Activated naive CD4-positive, alpha-beta T cell treated with anti-CD3 and anti-CD28 coated beads, Interleukin-2, amount 10 ng/mL, durations not matched to agents 5 hours and 36 hours (primary cell): ENCODE results near the gene ZCCHC4. TPM values are rescaled to one million over a fixed set of nuclear protein-coding genes. Genes with fewer than 3 reads are reported as not detected.

Source experiments
- total RNA-seq, 2 experiments: library from RNA; stranded (reverse); gene quantifications; one replicate each; pipeline ENCODE4 v1.2.3, GENCODE V29; 2021

ZCCHC4 gene
- 10 to 100 TPM in 1 of 2 experiments, 1 to 10 TPM in 1; 10.0 to 10.5 TPM for total RNA-seq

GRCh38 chr4:25312496-25313200, at the start of gene ZCCHC4:
Gene ZCCHC4, plus strand, starts transcription at chr4:25312774. Its CDS starts 36 bp downstream, at chr4:25312810.

DNA sequence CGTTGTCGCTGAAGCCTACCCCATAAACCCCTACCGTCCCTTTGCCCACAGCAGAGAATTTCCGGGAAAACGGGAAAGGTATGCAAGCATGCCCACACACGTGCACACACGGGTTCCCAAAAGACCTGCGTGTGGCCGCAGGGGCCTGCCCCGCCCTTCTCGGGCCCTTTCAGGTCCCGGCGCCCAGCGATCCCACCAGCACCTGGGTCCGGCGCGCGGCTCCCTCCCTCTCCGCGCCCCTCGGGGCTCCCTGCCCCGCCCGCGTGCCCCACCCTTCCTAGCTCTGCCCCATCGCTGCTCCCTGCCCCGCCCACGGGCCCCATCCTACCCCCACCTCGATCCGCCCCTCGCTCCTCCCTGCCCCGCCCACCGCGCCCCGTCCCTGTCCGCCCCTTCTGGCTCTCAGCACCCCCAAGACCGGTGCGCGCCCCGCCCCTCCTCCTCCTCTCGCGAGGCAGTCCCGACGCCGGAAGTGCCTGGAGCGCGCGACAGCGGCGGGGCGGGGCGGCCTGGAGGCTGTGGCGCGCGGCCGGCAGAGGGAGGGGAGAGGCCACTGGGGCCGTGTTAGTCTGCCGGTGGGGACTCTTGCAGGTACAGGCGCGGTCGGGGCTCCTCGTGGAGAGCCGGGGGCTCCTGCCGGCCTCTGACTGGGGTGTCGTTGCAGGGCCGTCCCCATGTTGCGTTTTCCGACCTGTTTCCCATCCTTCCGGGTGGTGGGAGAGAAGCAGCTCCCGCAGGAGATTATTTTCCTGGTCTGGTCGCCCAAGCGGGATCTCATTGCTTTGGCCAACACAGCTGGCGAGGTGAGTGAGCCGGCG, 64.4 kb downstream of the ZCCHC4 start, which contains the start of gene ANAPC4:
TSS of gene ANAPC4 (plus strand) at position 510 of the 818 bp plus-strand sequence. CDS start at position 675, 165 bp downstream.

Other genes starting within 250 kb of the ZCCHC4 start
- 10 to 100 TPM; 14.8 to 16.1 TPM for gene SEPSECS, start 152.3 kb upstream of the ZCCHC4 start, total RNA-seq
- gene PI4K2B, start 78.7 kb upstream of the ZCCHC4 start, total RNA-seq, result 10 to 100 TPM; 32.2 to 32.5 TPM
- 10 to 100 TPM; 37.8 to 38.5 TPM for gene ANAPC4, start 64.5 kb downstream of the ZCCHC4 start, total RNA-seq